ENCODE measurements around the gene SERINC3. TPM values are rescaled to one million over a fixed set of nuclear protein-coding genes. Genes with fewer than 3 reads are reported as not detected.

The SERINC3 gene
- total RNA-seq, 2 experiments from 2014 or later, result 43.1 to 44.6 TPM

DNA sequence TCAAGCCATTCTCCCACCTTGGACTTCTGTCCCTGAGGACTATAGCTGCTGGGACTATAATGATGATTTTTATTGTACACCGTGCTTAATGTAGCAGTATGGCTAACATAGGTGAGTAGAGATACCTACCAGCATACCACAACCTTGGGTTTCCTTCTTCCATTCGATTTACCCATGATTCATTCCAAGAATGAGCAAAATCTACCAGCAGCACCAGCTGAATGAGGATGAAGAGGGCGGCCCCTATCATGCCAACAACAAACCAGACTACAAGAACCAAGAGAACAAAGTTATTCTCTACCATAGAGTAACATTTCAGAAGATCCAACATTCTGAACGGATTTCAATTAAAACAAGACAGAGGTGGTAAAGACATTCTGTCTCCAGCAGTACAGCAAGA is 12.1 kb downstream of the SERINC3 start:
- DNase-seq, result no peak
- Mint-ChIP-seq H3K27ac (peak overlapping the region; percentile 2), H3K27me3 (no peaks in the 10 kb centered on the region), H3K9me3 (no peaks in the 10 kb centered on the region), H3K4me1 (ENCODE audit: low read depth) (peaks cover 15% of the 10 kb centered on the region), H3K4me3 (no peak overlapping the region), H3K36me3 (ENCODE audit: low read depth) (peaks cover 20% of the 10 kb centered on the region)
- intact Hi-C loops (cut with micrococcal nuclease), result no loop called here
- ChIA-PET POLR2A (interaction anchor here (1.0 to 1.5 kb wide), 3 partner anchors 12 to 34 kb away, joined by 4 read pairs; partner anchors contain the start of gene TTPAL), CTCF (interaction anchor here (0.6 to 1.8 kb wide), 4 partner anchors 11 to 260 kb away, joined by 3 to 7 read pairs (median 4); no protein-coding TSS in a partner anchor)
- no peak for ATAC-seq
- no peak for TF ChIP-seq CTCF (IDR thresholded peaks at IDR 0.05)

DNA sequence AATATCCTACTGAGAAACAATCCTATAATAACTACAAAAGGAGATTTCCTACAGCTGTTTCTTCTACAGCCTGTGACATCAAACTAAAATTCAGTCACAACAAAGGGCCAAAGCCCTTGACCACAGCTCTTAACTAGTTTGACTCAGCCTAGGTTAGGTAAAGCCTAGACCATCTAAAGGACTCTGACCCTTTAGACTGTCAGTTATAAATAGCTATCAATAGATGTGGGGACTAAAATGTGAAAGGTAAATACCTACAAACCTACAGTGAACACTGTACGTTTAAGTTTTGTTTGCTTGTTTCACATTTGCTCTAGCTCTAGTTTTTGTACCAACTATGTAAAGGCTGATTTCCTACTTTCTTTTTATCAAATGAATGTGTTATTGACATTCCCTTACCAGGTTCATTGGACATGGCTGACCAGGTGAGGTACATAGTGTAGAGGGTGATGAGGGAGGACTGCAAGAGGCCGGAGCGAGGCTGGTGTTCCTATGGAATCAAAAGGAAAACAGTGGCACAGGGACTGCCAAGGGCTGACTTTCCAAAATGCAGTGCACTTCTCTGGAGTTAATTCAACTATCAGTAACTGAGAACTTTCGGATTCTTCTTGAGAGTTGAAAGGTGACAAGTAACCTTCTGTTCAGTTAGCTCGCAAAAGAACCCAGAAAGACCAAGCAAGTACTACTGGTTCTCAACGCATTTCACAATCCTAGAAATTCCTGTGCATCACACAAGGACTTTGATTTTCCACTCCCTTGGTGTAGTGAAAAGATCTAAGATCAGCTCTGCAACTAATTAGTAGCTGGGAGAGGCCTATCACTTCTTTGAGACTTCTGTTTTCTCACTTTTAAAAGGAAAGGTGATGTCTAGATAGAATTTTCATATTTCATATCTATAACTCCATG is 17.2 kb downstream of the SERINC3 start:
- ChIA-PET CTCF (interaction anchor here (1.1 kb wide), 2 partner anchors 106 to 290 kb away, joined by 3 read pairs; no protein-coding TSS in a partner anchor), POLR2A (interaction anchor here (0.7 to 1.3 kb wide), 3 partner anchors 9 to 63 kb away, joined by 3 to 4 read pairs (median 4); partner anchors contain the start of gene TTPAL)
- intact Hi-C loops (cut with micrococcal nuclease), result no loop called here
- Mint-ChIP-seq H3K4me1 (ENCODE audit: low read depth) (no peaks in the 10 kb centered on the region), H3K27ac (no peak overlapping the region), H3K27me3 (no peaks in the 10 kb centered on the region), H3K36me3 (ENCODE audit: low read depth) (peaks cover 25% of the 10 kb centered on the region), H3K9me3 (no peaks in the 10 kb centered on the region), H3K4me3 (no peak overlapping the region)
- ATAC-seq, result no peak
- no peak for TF ChIP-seq CTCF (IDR thresholded peaks at IDR 0.05)
- no peak for DNase-seq

DNA sequence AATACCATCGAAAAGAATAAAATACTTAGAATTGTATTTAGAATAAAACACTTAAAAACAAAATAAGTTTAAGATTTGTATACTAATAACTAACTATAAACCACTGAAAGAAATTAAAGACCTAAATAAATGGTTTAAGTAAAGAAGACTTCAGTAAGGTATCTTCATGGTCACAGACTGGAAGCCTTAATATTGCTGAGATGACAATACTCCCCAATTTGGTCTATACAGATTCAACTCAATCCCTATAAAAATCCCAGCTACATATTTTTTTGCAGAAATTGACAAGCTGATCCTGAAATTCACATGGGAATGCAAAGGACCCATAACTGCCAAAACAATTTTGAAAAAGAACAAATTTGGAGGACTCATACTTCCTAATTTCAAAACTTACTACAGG is 18.9 kb downstream of the SERINC3 start:
- DNase-seq (no peak), ATAC-seq (no peak)
- Mint-ChIP-seq H3K27me3 (no peaks in the 10 kb centered on the region), H3K4me3 (no peak overlapping the region), H3K4me1 (ENCODE audit: low read depth) (no peaks in the 10 kb centered on the region), H3K36me3 (ENCODE audit: low read depth) (peaks cover 26% of the 10 kb centered on the region), H3K9me3 (no peaks in the 10 kb centered on the region), H3K27ac (no peak overlapping the region)
- intact Hi-C loops (cut with micrococcal nuclease), result no loop called here
- TF ChIP-seq CTCF (IDR thresholded peaks at IDR 0.05), result no peak
- POLR2A ChIA-PET, result interaction anchor here (0.7 to 1.1 kb wide), 2 partner anchors 23 to 27 kb away, joined by 3 to 4 read pairs; partner anchors contain the start of gene TTPAL
- CTCF ChIA-PET, result interaction anchor here (0.8 to 0.9 kb wide), 3 partner anchors 12 to 106 kb away, joined by 3 read pairs; no protein-coding TSS in a partner anchor

GRCh38 chr20:44501448-44501847 is 20.4 kb downstream of the SERINC3 start:
- ATAC-seq, result no peak
- POLR2A ChIA-PET, result interaction anchor here (0.6 to 1.5 kb wide), 2 partner anchors 11 to 25 kb away, joined by 3 to 6 read pairs; no protein-coding TSS in a partner anchor
- CTCF ChIA-PET, result interaction anchor here (1.6 kb wide), 1 partner anchor 10 kb away, joined by 3 read pairs; no protein-coding TSS in a partner anchor

More at GRCh38 chr20:44501448-44501847, 20.4 kb downstream of the SERINC3 start:
- no peaks in the 10 kb centered on the region for H3K27me3 Mint-ChIP-seq
- no peak for DNase-seq
- no peak overlapping the region for H3K4me3 Mint-ChIP-seq
- intact Hi-C loops (cut with micrococcal nuclease), result no loop called here
- no peaks in the 10 kb centered on the region for H3K9me3 Mint-ChIP-seq
- TF ChIP-seq CTCF (IDR thresholded peaks at IDR 0.05), result no peak
- H3K27ac Mint-ChIP-seq, result no peak overlapping the region
- H3K36me3 Mint-ChIP-seq (ENCODE audit: low read depth), result peaks cover 31% of the 10 kb centered on the region
- peaks cover 10% of the 10 kb centered on the region for H3K4me1 Mint-ChIP-seq (ENCODE audit: low read depth)

Data from activated CD8-positive, alpha-beta T cell treated with anti-CD3 and anti-CD28 coated beads for 36 hours (primary cell).